ENCODE measurements around the gene CABP2.
"Not testable (repeated sequence)": the region's sequence is repeated elsewhere in the genome, so short reads cannot be mapped to it uniquely, and the experiment has no call there.

The CABP2 gene

DNA sequence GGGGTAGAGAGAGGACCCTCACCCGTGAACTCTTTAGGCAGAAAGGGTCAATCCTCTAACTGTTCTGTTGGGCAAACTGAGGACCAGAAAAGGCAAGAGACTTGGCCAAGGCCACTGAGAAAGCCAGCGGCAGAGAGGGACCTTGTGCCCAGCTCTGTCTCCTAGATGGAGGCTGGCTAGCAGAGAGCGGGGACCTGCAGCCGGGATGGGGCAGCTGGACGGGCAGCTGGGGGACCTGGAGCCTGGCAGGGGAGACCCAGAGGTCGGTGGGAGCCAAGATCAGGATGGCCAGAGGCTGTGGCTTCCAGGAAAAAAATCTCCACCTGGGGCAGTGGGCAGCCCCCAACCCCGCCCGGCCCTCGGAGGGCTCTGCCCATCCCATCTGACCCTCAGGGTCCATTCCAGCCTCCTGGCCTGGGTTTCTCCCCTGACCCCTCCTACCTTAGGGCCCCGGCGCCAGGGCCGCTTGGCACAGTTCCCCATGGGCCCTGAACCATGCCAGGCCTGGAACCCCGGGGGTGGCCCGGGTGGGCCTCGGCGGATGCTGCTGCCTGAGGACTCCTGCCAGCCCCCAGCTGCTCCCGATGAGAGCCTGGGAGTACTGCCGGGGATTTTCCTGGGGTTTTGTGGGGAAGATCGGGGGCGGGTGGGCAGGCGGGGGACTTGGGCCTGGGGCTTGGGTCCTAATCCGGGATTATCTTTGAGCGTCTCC, at the start of gene CABP2:
TSS of gene CABP2 (minus strand) at position 603 of the 712 bp plus-strand sequence. CDS start at position 483, 120 bp downstream.
- no peak for DNase-seq

DNA sequence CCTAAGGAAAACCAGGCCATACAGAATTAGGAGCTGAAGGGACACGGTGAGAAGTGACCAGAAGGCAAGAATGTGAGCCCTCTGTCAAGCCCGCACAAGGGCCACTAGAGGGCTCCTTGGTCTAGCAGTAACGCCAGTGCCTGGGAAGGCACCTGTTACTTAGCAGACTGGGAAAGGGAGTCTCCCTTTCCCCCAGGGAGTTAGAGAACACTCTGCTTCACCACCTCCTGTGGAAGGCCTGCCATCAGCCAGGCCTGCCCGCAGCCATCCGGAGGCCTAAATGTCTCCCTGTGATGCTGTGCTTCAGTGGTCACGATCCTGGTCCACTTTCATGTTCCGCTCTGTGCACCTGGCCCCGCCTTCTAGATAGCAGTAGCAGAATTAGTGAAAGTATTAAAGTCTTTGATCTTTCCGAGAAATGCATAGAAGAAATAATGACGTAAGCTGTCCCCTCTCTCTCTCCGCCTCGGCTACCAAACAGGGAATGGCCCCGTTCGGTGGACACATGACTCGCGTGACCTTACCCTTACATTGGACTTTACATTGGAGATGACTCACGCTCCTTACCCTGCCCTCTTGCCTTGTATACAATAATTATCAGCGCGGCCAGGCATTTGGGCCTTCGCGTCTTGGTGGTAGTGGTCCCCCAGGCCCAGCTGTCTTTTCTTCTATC, 49.6 kb upstream of the CABP2 start:
- peak; percentile 81 for DNase-seq

DNA sequence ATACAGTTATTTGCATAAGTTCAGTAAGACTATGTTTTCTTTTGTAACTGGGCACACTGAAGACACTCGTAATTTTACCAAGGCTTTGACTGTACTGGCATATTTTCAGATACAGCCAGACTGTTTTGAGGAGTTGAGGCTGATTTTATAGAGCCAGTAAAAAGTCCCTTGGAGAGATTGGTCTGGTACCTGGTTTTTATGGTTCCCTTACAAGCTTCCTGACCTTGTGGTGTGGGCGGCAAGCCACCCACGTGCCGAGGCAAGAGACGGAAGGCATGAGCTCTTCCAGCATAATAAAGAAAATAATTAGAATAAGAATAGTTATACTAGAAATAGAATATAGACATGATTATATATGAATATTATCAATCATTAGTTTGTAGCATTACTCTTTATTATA, 49.1 kb upstream of the CABP2 start:
- no peak for DNase-seq

DNA sequence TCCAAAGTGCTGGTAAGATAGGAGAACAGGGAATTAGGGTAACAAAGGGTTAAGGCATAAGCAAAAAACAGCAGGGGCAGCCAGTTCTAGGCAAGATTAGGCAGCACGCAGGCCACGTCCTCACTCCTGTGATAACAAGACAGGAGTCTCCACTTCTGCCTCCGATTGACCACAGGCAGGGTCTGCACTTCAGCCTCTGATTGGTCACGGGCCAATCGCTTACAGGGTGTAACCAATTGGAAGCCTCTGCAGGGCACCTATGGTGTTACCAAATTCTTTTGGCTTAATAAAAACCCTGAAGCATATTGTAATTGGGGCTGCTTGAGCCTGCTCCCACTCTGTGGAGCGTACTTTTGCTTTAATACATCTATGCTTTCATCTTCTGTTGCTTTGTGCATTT, 48.2 kb upstream of the CABP2 start:
- DNase-seq: no peak

DNA sequence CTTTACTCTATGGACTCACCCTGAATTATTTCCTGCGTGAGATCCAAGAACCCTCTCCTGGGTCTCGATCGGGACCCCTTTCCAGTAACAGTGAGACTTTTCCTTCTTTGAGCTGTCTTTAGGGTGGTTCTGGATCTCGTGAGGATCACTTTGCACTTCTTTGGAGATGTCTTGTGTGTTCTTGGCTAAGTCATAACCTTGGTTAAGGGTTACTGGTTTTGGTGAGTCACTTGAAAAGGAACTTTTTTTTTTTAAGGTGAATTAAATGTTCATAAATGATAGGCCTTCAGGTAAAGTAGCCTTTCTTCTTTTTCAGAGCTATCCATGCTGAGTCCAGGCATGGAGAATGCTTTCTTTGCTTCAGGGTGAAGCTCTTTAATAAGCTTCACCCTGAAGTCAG, 41.0 kb upstream of the CABP2 start:
- no peak for DNase-seq

DNA sequence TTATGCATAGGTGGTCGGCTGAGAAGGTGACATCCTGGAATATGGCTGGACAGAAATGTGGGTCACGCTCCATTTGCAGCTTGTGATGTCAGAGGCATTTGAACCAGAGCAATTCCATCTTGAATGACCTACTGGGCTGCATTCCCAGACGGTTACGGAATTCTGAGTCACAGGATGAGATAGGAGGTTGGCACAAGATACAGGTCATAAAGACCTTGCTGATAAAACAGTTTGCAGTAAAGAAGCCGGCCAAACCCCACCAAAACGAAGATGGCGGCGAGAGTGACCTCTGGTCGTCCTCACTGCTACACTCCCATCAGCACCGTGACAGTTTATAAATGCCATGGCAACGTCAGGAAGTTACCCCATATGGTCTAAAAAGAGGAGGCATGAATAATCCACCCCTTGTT, 40.5 kb upstream of the CABP2 start:
- not testable (repeated sequence) for DNase-seq

DNA sequence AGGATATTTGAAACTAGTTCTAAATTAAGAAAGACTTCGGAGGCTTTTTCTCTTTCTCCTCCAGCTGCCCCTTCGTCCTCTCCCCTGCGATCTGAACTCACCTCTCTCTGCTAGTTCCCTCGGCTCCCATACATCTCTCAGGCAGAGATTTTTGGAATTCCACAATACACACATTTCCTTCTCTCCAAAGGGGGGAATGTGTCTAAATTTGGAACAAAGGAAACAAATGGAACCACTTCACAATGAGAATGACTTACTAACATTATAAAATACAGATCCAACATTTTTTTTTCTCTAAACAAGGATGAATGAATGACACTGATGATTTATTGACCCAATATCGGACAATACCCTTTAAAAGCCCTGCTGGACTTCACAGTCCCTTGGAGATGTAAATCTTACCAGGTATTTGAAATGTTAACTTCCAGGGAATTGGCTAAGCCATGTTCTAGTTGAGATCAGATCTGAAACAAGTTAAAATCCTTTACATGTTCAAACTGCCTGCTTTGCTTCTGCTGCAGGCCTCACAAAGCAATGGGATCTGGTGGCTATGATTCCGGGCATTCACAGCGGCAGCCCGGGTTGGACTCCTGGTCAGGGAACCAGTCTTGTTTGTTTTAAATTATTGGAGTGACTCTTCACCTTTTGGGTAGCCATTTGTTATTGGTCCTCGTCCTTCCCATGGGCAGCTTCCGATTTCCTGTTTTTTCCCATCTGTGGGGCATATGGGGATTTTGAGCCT, 39.9 kb upstream of the CABP2 start:
- DNase-seq: no peak

DNA sequence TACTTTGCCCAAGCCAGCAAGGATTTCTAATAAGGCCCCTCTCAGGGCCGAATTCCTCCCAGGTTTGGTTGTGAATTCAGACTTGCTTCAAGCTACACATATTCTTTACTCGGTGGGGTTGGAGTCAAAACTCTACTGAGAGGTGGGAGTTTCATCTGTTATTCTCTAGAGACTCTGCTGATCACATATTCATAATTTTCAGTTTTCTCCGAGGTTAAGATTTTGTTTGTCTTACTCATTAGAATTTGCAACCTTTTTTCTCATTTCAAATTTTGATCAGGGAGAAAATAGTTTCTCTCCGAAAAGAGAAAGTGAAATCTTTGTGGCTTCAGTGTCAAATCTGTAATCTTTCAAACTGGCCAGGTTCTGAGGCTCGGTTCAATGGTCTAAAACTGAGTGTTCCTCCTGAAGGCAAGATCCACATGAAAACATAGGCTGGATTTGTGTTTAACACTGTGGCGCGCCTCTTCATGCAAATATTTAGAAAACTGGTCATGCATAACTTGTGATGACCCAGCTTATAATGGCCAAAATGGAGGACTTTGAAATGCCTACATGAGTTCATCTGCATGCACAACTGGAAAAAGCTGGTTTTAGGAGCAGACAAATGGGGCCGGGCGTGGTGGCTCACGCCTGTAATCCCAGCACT, 38.8 kb upstream of the CABP2 start:
- no peak for DNase-seq

DNA sequence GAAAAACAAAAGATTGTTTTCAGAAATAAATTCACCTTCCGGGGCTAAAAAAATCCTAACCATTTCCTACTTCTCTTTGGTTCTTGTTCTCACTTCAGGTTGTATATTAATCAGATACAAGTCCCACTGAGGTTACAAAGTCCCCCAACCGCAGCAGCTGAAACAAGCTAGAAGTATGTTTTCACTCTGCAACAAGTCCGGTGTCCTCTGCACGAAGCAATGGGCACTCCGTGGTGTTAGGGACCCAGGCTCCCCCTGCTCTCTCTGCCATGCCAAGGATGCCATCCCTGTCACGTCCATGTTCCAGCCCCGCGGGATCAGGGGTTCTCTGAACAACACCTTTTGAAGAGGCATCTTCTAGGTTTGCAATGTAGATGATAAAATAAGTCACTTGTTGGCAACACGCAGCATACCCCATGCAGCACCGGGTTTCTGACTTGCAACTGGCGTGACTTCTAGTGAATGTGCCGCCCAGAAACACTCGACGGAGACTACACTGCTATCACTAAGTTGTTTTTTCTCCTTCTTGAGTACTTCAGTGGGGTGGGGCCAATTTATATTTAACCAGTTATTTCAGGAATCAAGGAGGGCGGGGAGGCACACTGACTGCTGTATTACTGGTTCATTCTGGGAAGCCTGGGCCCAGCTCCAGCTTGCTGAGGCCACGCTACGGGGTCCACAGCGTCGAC, 35.0 kb upstream of the CABP2 start:
- DNase-seq: no peak

DNA sequence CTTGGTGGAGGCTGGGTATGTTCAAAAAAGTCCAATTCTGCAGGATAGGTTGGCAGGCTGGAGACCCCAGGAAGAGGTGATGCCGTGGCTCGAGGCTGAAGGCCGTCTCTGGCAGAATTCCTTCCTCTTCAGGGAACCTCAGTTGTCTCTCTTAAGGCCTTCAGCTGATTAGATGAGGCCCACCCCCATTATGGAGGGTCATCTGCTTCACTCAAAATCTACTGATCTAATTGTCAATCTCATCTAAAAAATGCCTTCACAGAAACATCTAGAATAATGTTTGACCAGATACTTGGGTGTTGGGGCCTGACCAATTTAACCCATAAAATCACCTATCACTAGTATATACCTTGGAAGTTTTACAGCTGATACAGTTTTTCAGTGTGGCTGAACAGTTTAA, 33.0 kb upstream of the CABP2 start:
- DNase-seq: no peak

DNA sequence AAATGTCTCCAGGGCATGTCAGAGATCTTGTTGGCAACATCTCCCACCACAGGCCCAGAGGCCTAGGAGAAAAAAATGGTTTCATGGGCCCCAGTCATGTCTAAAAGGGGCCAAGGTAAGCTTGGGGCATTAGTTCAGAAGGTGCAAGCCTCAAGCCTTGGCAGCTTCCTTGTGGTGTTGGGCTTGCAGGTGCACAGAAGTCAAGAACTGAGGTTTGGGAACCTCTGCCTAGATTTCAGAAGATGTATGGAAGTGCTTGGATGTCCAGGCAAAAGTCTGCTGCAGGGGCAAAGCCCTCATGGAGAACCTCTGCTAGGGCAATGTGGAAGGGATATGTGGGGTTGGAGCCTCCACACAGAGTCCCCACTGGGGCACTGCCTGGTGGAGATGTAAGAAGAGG, 28.5 kb upstream of the CABP2 start:
- DNase-seq: not testable (repeated sequence)

DNA sequence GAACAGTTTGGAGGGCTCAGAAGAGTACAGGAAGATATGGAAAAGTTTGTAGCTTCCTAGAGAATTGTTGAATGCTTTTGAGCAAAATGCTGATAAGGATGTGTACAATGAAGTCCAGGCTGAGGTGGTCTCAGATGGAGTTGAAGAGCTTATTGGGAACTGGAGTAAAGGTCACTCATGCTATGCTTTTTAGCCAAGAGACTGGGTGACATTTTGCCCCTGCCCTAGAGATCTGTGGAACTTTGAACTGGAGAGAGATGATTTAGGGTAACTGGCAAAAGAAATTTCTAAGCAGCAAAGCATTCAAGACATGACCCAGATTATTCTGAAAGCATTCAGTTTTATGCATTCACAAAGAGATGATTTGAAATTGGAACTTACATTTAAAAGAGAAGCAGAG, 27.9 kb upstream of the CABP2 start:
- DNase-seq: no peak

DNA sequence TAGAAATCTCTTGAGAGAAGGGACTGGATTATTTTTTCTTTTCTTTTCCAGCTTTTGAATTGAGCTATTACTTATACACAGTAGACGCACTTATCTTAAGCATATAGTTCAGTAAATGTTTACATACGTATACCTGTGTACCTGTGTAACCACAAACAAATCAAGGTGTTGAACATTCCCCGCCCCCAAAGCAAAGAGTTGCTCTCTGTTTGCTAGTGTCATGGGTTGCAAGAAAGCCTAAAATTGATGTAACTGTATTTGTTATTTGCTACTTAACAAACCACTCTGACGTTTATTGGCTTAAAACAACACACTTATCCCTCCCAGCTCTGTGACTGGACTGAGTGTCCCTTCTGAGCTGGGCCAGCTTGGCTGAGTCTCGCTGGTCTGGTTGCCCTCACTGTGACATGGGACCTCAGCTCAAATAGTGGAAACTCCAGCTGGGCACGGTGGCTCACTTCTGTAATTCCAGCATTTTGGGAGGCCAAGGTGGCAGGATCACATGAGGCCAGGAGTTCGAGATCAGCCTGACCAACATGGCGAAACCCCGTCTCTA, 25.4 kb upstream of the CABP2 start:
- no peak for DNase-seq

DNA sequence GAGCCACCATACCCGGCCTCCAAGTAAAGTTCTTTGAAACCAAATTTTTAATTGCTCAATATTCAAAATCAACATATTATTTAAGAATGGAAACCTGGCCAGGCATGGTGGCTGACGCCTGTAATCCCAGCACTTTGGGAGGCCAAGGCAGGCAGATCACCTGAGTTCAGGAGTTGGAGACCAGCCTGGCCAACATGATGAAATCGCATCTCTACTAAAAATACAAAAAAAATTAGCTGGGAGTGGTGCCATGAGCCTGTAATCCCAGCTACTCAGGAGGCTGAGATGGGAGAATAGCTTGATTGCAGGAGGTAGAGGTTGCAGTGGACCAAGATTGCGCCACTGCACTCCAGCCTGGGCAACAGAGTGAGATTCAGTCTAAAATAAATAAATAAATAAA, 24.9 kb upstream of the CABP2 start:
- not testable (repeated sequence) for DNase-seq

DNA sequence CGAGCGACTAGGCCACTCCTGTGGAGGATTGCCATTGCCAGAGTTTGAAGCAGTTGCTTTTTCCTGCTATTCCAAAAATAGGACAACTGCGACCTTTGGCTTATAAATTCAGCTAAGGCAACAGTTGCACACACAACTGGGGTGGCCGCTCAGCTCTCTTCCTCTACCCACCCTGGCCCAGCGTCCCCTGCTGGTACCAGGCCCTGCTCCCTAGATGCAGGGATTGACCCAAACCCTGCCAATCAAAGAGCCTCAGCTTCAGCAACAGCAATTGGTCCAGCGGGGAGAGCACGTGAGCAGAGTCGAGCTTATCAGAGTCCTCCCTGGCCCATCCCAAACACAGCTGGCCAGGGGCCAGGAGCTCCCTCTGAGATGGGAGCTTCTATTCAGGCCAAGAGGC, 22.0 kb upstream of the CABP2 start:
- no peak for DNase-seq

DNA sequence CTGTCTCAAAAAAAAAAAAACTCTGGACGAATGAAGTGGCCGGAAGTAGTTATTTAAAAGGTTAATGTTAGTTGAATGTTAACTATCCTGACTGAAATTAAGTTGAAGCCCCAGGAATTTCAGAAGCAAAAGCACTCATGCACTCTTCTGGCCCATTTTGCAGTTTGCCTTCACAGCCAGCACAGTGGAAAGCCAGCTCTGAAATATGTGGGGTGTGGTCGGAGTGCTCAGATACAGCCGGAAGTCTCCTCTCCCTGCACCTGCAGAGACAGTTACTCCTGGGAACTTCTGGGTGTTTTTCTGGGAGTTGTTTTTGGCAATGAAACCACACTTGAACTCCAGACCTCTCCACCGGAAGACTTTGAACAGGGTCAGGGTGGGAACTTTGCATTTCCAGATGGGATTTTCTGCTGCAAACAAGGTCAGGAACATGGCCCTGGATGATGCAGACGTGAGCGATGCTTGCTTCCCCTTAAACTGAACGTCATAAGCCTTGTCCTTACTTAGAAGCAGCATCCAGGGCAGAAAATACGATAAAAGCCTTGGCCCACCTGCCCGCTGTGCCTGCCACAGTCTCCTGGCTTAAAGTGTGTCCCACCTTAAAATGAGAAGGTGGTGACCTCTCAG, 21.5 kb upstream of the CABP2 start:
- DNase-seq: no peak

DNA sequence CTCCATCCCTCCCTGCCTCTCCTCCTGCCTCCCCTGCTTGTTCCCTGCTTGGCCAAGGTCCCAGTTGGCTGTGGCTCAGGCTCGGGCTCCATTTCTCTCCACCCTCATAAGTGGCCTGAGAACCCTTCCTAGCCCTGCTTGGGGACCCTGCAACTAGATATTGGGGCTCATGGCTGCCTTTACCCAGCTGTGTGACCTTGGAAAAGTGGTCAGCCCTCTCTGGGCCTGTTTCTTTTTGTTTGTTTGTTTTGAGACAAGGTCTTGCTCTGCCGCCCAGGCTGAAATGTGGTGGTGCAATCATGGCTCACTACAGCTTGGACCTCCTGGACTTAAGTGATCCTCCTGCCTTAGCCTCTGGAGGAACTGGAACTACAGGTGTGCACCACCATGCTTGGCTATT, 20.3 kb upstream of the CABP2 start:
- DNase-seq: no peak

DNA sequence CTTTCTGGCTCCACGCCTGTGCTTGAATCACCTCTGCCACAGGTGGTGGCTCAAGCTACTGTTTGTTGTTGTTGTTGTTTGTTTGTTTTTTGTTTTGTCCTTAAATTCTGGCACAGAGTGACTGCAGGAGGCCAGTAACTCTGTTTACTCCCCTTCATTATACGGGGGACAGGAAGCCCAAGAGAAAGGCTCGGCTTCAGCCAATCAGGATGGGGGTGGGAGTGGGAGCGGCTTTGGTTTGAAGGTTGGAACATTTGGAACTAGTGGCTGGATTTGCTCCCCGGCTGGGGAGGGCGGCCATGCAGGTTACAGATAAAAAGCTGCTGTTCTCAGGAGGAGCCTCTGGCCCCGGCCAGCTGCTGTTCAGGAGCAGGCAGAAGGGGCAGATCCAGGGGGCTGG, 19.7 kb upstream of the CABP2 start:
- no peak for DNase-seq

DNA sequence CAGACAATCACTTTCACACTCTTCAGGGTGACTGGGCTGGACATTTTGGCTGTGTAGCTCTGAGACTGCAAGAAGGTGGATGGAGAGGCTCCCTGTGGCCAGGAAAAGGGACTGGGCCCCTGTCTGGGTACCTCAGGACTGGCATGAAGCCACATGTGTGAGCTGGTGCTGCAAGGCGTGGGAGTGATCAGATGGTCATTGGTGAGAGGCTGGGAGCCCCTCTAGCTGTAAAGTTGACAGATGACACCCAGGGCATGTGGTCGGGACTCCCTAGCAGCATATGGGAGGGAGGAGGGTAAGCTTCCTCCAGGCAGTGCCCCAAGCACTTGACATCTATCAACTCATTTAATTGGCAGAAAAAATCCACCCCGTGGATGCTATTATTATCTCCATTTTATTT, 18.9 kb upstream of the CABP2 start:
- no peak for DNase-seq

DNA sequence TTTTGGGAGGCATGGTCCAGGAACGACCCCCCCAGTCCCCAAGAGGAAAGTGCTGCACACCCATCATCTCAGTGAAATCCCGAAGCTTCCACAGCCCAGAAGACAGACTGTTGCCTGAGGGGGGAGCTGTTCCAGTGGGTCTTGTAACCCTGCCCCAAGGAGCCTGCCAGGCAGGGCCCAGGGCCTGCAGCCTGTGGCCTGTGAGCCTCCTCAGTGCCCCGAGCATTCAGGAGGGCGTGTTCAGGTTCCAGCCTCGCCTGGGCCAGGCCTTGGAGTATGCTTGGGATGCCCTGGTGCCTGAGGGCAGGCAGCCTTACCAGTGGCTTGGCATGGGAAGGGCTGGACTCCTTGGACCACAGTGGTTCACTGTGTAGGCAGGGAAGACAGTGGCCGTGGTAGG, 18.0 kb upstream of the CABP2 start:
- no peak for DNase-seq

DNA sequence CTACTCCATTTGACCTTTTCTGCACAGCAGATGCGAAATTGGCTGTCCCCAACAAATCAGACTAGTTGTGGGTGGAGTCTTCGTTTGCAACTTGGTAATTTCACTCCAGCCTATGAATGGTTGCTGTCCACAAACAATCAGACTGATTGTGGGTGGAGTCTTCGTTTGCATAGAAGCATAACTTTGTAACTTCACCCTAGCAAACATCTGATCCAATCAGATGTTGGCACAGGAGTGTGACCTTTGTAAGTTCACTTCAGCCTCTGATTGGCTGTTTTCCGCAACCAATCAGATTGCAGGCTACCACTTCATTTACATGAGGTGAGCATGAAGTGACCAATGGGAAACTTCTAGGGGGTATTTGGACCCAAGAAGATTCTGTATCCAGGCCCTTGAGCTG, 16.3 kb upstream of the CABP2 start:
- no peak for DNase-seq

DNA sequence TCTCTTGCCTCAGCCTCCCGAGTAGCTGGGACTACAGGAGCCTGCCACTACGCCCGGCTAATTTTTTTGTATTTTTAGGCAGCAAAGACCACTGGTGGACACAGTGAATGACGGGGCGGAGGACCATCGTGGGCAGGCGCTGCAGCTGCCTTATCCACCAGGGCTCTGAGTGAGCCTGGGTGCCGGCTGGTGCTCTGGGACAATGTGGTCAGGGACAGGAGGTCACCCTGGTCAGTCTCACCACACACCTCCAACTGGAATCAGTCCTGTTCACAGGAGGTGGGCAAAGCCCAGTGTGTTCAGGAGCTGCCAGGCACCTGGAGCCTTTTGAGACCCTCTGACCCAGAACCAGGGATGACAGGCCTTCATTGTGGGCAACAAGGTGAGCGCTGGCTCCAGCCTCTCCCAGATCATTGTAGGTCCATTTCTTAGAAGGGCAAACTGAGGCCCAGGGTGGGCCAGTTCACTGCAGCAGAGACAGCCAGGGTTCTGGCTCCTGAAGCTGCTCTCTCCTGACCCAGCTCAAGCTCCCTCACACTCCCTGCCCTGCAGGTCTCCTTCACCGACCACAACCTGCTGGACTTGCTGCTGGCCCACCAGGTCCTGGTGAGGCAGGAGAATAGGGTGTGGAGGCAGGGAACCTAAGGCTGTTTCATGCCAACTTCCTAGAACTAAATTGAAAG, 15.7 kb upstream of the CABP2 start:
- no peak for DNase-seq
